Lower lobe of right lung (tissue), 2 donors: ENCODE results near the gene DCUN1D1. TPM values are rescaled to one million over a fixed set of nuclear protein-coding genes. Genes with fewer than 3 reads are reported as not detected.
A peak's percentile ranks its signal among the peaks of the same experiment; 100 is the strongest.

Experiments
- ATAC-seq, 2 donors: fragments of 200-7000 bp; cut with Tn5 transposase; one replicate each; pipeline ENCODE4 v1.9.1; 2020 to 2022; ENCODE audit warnings: mild to moderate bottlenecking in 2 of 2, moderate library complexity in 2 of 2
- DNase-seq: peaks from one replicate; pipeline ENCODE4 v3.0.0-alpha.2; 2020
- H3K27ac ChIP-seq: fragments of 200-600 bp; one replicate; pipeline ENCODE4 v1.8.0; 2022
- H3K27me3 ChIP-seq: fragments of 200-600 bp; one replicate; pipeline ENCODE4 v1.8.0; 2022; ENCODE audit warnings: low read depth
- H3K36me3 ChIP-seq: fragments of 200-600 bp; one replicate; pipeline ENCODE4 v1.8.0; 2022; ENCODE audit warnings: mild to moderate bottlenecking
- H3K4me1 ChIP-seq: fragments of 200-600 bp; one replicate; pipeline ENCODE4 v1.8.0; 2022
- H3K4me3 ChIP-seq: fragments of 200-600 bp; one replicate; pipeline ENCODE4 v1.8.0; 2022; ENCODE audit warnings: mild to moderate bottlenecking
- H3K9me3 ChIP-seq: fragments of 200-600 bp; one replicate; pipeline ENCODE4 v1.8.0; 2022
- intact Hi-C: fragments of 100-400 bp; cut with DNase I; formaldehyde crosslinking; loops from one replicate; pipeline ENCODE4 v1.11.0; 2022
- total RNA-seq: library from RNA; stranded (reverse); fragmentation: NEBNext Ultra II Directional; extraction: Animal tissue kit (Norgen Biotek cat#: 25700); gene quantifications from one replicate; pipeline ENCODE4 v1.2.1, GENCODE V29; 2021
- TF ChIP-seq, protein P1 (sequence below): fragments of 200-600 bp; IDR thresholded peaks from one replicate; pipeline ENCODE4 v1.8.0; 2022; ENCODE audit warnings: antibody characterized with exemption, mild to moderate bottlenecking
- donor health status: DM: no; HTN: yes; CAD: no; lungs with severe emphysema.

The DCUN1D1 gene
- total RNA-seq, 1 donor from 2014 or later = 53.2 TPM

DNA sequence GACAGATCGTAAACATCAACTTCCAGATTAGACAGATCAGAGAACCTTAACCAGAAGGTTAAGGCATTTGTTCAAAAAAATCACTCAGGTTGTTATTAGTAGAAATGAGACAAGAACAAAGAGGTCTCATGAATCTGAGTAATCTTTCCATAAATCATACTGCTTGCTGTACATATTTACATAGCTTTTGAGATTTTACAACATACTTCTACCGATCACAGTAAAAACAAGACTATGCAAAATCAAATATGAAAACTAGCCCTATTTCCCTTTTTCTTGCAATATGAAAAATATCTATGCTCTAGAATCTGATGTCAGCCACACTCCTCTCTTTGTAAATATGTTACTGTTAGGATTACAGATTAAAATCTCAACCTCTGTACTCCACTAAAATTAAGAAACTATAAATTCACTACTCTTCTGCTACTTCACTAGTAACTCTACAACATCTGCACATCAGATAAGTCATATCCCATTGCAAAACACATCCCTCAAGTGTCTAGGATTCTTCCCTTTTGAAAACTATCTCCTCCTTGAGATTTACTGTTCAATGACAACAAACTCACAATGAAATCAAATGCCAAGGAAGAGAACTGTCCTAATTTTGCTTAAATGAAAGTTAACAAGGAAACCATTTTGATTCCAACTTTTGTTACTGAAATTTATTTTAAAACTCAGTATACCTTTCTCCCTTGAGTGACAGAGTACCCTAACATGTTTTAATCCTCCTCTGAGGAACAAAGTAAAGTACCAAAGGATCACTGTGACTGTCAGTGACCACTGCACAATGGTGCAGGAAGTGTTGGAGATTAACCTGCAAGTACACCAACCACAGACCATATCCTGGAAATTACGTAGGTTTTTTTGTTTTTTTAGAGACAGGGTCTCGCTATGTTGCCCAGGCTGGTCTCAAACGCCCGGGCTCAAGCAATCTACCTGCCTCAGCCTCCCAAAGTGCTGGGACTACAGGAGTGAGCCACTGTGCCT, 12.8 kb downstream of the DCUN1D1 start:
- Histone ChIP-seq H3K9me3 (no peaks in the 10 kb centered on the region), H3K4me3 (no peak overlapping the region), H3K27me3 (no peaks in the 10 kb centered on the region), H3K27ac (no peak overlapping the region), H3K36me3 (peaks cover 14% of the 10 kb centered on the region), H3K4me1 (peaks cover 32% of the 10 kb centered on the region)
- ATAC-seq (no peak), DNase-seq (no peak)
- intact Hi-C loops = no loop called here
- TF ChIP-seq, protein P1, sequence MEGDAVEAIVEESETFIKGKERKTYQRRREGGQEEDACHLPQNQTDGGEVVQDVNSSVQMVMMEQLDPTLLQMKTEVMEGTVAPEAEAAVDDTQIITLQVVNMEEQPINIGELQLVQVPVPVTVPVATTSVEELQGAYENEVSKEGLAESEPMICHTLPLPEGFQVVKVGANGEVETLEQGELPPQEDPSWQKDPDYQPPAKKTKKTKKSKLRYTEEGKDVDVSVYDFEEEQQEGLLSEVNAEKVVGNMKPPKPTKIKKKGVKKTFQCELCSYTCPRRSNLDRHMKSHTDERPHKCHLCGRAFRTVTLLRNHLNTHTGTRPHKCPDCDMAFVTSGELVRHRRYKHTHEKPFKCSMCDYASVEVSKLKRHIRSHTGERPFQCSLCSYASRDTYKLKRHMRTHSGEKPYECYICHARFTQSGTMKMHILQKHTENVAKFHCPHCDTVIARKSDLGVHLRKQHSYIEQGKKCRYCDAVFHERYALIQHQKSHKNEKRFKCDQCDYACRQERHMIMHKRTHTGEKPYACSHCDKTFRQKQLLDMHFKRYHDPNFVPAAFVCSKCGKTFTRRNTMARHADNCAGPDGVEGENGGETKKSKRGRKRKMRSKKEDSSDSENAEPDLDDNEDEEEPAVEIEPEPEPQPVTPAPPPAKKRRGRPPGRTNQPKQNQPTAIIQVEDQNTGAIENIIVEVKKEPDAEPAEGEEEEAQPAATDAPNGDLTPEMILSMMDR = no peak

DNA sequence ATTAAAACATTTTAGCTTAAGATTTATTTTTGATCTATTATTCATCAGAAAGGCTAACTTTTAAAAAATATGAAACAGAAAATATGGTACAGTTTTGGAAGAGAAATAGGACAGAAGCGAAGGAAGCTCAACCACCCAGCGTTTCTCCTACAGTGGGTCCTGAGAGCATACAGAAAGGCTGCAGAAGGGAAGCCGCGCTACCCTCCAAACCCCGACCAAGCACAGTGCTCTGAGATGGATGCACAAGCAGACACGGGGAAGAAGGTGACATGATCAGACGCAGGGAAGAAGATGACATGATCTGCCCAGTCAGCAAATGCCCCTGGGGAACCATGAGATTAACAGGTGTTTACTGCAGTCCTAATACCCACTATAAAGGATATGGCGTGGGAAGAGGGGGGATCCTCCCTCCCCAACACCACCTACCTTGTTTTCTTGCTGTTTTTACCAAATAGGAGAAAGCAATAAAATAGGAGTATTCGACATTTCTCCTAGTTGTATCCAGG, 14.4 kb downstream of the DCUN1D1 start:
- TF ChIP-seq, protein P1 = no peak
- Histone ChIP-seq H3K9me3 (no peaks in the 10 kb centered on the region), H3K4me1 (peaks cover 32% of the 10 kb centered on the region), H3K36me3 (peaks cover 21% of the 10 kb centered on the region), H3K27ac (no peak overlapping the region), H3K4me3 (no peak overlapping the region), H3K27me3 (no peaks in the 10 kb centered on the region)
- no peak for ATAC-seq
- no peak for DNase-seq
- intact Hi-C loops = no loop called here

DNA sequence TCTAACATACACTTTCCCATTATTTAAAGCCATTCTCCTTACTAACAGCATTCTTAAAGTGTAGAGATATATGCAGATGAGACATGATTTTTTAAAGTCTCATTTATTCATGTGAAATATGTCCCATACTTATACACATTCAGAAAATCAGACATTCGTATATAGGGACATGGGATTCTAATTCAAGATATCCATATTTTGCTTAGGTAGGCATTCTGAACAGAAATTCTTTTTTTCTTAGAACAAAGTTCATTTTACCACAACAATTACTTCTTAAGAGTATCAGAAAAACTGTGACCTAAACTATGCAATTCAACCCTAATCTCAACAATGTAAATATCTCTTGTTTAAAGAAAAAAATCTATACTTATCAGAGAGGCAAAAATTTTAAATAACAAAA, 16.2 kb downstream of the DCUN1D1 start:
- H3K9me3 ChIP-seq = no peaks in the 10 kb centered on the region
- H3K27ac ChIP-seq = no peak overlapping the region
- no peaks in the 10 kb centered on the region for H3K27me3 ChIP-seq
- DNase-seq = no peak
- H3K4me3 ChIP-seq = no peak overlapping the region
- ATAC-seq = no peak
- intact Hi-C loops = no loop called here
- peaks cover 30% of the 10 kb centered on the region for H3K36me3 ChIP-seq
- peaks cover 25% of the 10 kb centered on the region for H3K4me1 ChIP-seq
- TF ChIP-seq, protein P1 = no peak

DNA sequence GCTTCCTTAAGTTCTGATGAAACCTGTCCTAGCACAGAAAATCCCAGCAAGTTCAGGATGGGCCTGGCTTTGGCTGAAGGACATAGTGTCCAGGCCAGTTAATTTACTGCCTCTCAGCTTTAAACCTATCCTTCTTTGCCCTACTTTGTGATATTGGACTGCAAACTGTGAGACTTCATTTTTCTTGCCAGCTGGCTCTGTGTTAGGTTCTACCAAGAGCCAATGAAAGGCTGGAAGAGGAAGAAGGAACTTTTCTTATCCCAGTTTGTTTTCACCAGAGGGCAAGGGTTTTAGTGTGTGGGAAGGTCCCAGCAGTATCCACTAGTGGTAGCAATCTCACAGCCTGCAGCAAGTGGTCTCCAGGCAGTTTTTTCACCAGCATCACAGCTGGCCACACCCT, 18.2 kb downstream of the DCUN1D1 start:
- TF ChIP-seq, protein P1 = no peak
- DNase-seq (no peak), ATAC-seq (peak; percentile 31 to 47)
- no peaks in the 10 kb centered on the region for H3K27me3 ChIP-seq
- no peak overlapping the region for H3K27ac ChIP-seq
- peaks cover 7% of the 10 kb centered on the region for H3K4me1 ChIP-seq
- intact Hi-C loops = no loop called here
- no peak overlapping the region for H3K4me3 ChIP-seq
- no peaks in the 10 kb centered on the region for H3K9me3 ChIP-seq
- peaks cover 38% of the 10 kb centered on the region for H3K36me3 ChIP-seq

DNA sequence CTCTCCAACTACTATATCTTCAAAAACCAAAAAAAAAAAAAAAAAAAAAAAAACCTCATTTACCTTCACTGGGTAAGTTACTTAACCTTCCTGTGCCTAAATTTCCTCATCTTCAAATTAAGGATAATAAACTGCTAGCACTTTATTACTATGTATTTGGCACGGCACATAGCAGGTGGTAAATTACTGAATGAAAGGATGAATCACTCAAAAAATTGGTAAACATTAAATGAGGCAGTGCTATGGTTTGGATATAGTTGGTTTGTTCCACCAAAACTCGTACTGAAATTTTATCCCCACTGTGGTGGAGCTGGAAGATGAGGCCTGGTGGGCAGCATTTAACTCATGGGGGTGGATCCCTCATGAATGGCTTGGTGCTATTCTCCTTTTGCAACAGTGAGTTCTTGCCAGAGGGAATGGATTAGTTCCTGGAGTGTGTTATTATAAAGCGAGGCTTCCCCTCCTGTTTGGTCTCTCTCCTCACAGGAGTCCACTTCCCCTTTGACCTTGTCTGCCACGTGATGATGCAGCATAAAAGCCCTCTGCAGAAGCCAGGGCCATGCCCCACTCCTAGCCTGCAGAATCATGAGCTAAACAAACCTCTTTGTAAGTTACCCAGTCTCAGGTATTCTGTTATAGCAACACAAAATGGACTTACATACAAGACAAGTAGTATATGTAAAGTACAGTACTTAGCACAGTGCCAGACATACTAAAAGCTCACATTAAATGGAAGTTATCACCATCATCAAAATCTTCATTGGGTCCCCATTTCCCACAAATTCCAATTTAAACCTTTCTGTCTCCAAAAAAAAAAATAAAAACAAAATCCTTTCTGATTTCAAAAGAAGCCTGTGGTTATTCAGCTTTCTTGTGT, 20.6 kb downstream of the DCUN1D1 start:
- Histone ChIP-seq H3K9me3 (no peaks in the 10 kb centered on the region), H3K27me3 (no peaks in the 10 kb centered on the region), H3K4me1 (no peaks in the 10 kb centered on the region), H3K4me3 (no peak overlapping the region), H3K27ac (no peak overlapping the region), H3K36me3 (peaks cover 49% of the 10 kb centered on the region)
- TF ChIP-seq, protein P1 = no peak
- intact Hi-C loops = no loop called here
- ATAC-seq = peak in 1 of 2 donors; percentile 37
- no peak for DNase-seq
